Endothelial cell of umbilical vein (primary cell): ENCODE data around the gene SYTL1. TPM values are rescaled to one million over a fixed set of nuclear protein-coding genes. Genes with fewer than 3 reads are reported as not detected.

ENCODE experiments used
- BruUV-seq: library from RNA; stranded (reverse); fragments of 400-500 nt; replicated peaks from 2 replicates; lab custom pipeline; 2021; lab: Mats Ljungman, UMichigan
- CTCF ChIA-PET: fragments of 300-600, 350-600 bp; sonication (Branson Sonifier 250); formaldehyde crosslinking; loops from one replicate; lab custom pipeline; 2021; ENCODE audit warnings: antibody characterized with exemption, inconsistent platforms; lab: Charles Lee
- POLR2A ChIA-PET: fragments of 300-600, 350-600 bp; sonication (Branson Sonifier 250); formaldehyde crosslinking; loops from one replicate; lab custom pipeline; 2021; ENCODE audit warnings: antibody characterized with exemption, inconsistent platforms; lab: Charles Lee
- DNase-seq: peaks from one replicate; pipeline ENCODE4 v3.0.0-alpha.2; 2011; ENCODE audit warnings: low read depth, low spot score
- FAIRE-seq: peaks from 2 replicates; lab custom pipeline; 2011; peaks lifted over from hg19 to GRCh38; lab: Jason Lieb, UNC
- H2AFZ ChIP-seq: 2 replicates; pipeline ENCODE4 v1.6.0; 2012; ENCODE audit warnings: low read depth, low read length, control low read depth, inconsistent platforms
- H3K27ac ChIP-seq: 2 replicates; pipeline ENCODE4 v1.5.1; 2011; ENCODE audit warnings: low read depth, mild to moderate bottlenecking, control low read depth, low read length, moderate library complexity; ENCODE audit not compliant: insufficient read depth
- H3K27me3 ChIP-seq, 2 experiments: 2 replicates each; pipeline versions ENCODE4 v1.6.0 to v1.6.1; 2011; ENCODE audit warnings: low read length in 2 of 2, mixed read lengths in 1 of 2; ENCODE audit not compliant: control insufficient read depth in 2 of 2, insufficient read depth in 2 of 2
- H3K36me3 ChIP-seq, 2 experiments: 2 replicates in 1 of 2; 3 replicates in 1 of 2; pipeline ENCODE4 v1.5.1; 2011; ENCODE audit warnings: low read length in 2 of 2, mild to moderate bottlenecking in 1 of 2, moderate library complexity in 1 of 2; ENCODE audit not compliant: control insufficient read depth in 2 of 2, insufficient read depth in 2 of 2; ENCODE audit errors: extremely low read depth in 1 of 2
- H3K4me1 ChIP-seq: 3 replicates; pipeline ENCODE4 v1.5.1; 2011; ENCODE audit warnings: mild to moderate bottlenecking, low read length; ENCODE audit not compliant: control insufficient read depth, insufficient read depth; ENCODE audit errors: extremely low read depth
- H3K4me2 ChIP-seq: 2 replicates; pipeline ENCODE4 v1.6.1; 2011; ENCODE audit warnings: low read length, control low read depth, mixed read lengths; ENCODE audit not compliant: insufficient read depth
- H3K4me3 ChIP-seq, 3 experiments: fragments of 200-600 bp in 1 of 3; sonication (generic), shearing (Covaris generic) in 1 of 3; replicated peaks in 1 of 3; 2 replicates each; pipeline ENCODE4 v1.5.1; 2011 to 2016; ENCODE audit warnings: control low read depth in 3 of 3, low read length in 3 of 3, mild to moderate bottlenecking in 2 of 3, inconsistent platforms in 1 of 3, low read depth in 1 of 3, moderate library complexity in 1 of 3; ENCODE audit not compliant: insufficient read depth in 1 of 3
- H3K79me2 ChIP-seq: 2 replicates; pipeline ENCODE4 v1.6.0; 2012; ENCODE audit warnings: low read length, inconsistent platforms; ENCODE audit not compliant: control insufficient read depth, insufficient read depth
- H3K9ac ChIP-seq: replicated peaks from 2 replicates; pipeline ENCODE3; 2011; ENCODE audit warnings: low read length, control low read depth; ENCODE audit not compliant: insufficient read depth; ENCODE audit errors: extremely low read depth
- H3K9me1 ChIP-seq: replicated peaks from 3 replicates; pipeline ENCODE4 v1.6.0; 2011; ENCODE audit warnings: mild to moderate bottlenecking, low read length; ENCODE audit not compliant: control insufficient read depth, insufficient read depth; ENCODE audit errors: extremely low read depth
- H3K9me3 ChIP-seq: replicated peaks from 2 replicates; pipeline ENCODE4 v1.5.1; 2012; ENCODE audit warnings: low read length, inconsistent platforms; ENCODE audit not compliant: control insufficient read depth, insufficient read depth
- H4K20me1 ChIP-seq: replicated peaks from 2 replicates; pipeline ENCODE3; 2011; ENCODE audit warnings: mild to moderate bottlenecking, low read length; ENCODE audit not compliant: control insufficient read depth, insufficient read depth; ENCODE audit errors: extremely low read depth
- EZH2 ChIP-seq: IDR thresholded peaks from 2 replicates; pipeline ENCODE4 v1.6.1; 2012; ENCODE audit warnings: borderline replicate concordance, low read depth, mild to moderate bottlenecking, moderate library complexity, low read length, inconsistent platforms; ENCODE audit not compliant: severe bottlenecking
- FOS ChIP-seq: IDR thresholded peaks from 2 replicates; pipeline ENCODE4 v1.6.1; 2011; ENCODE audit warnings: mild to moderate bottlenecking, low read length, moderate library complexity, borderline replicate concordance; ENCODE audit not compliant: insufficient read depth
- GATA2 ChIP-seq: IDR thresholded peaks from 2 replicates; pipeline ENCODE4 v1.7.0; 2011; ENCODE audit warnings: low read depth, mild to moderate bottlenecking, moderate library complexity, mixed read lengths, low read length; ENCODE audit not compliant: insufficient read length, insufficient read depth
- MYC ChIP-seq: IDR thresholded peaks from one replicate; pipeline ENCODE4 v1.6.1; 2011; ENCODE audit warnings: mild to moderate bottlenecking, low read depth, low read length
- POLR2A ChIP-seq: IDR thresholded peaks from 2 replicates; pipeline ENCODE4 v1.6.1; 2012; ENCODE audit warnings: low read depth, mild to moderate bottlenecking, control low read depth, low read length
- POLR2AphosphoS5 ChIP-seq: IDR thresholded peaks from 2 replicates; pipeline ENCODE4 v1.6.1; 2012; ENCODE audit warnings: low read depth, mild to moderate bottlenecking, control low read depth, low read length, moderate library complexity; ENCODE audit not compliant: insufficient read depth
- dilution Hi-C: fragments of 300-500 bp; cut with MboI; formaldehyde crosslinking; loops from one replicate; pipeline ENCODE4 v1.15.0; 2019; ENCODE audit warnings: low sequenced_read_pairs; ENCODE audit not compliant: extremely low pct_ligation_motif_present
- intact Hi-C: fragments of 100-400 bp; cut with micrococcal nuclease; formaldehyde crosslinking; loops from one replicate; pipeline ENCODE4 v1.10.0; 2022
- polyA plus RNA-seq, 4 experiments: library from polyadenylated mRNA; depleted of rRNA in 3 of 4; stranded (reverse) in 3 of 4; unstranded in 1 of 4; fragments of >200 nt; gene quantifications; 2 replicates each; pipeline versions ENCODE4 v1.2.1 to v1.2.3, GENCODE V29; 2011 to 2012; ENCODE audit warnings: missing spikeins in 1 of 4
- total RNA-seq: library from RNA; stranded (reverse); gene quantifications from 2 replicates; pipeline ENCODE4 v1.2.3, GENCODE V29; 2021
- TF ChIP-seq, protein P1 (sequence below): IDR thresholded peaks from 2 replicates; pipeline ENCODE4 v1.6.1; 2011; ENCODE audit not compliant: insufficient read depth, insufficient read length
- TF ChIP-seq, protein P2 (sequence below), 2 donors: IDR thresholded peaks; 1 replicate in 1 of 2; 2 replicates in 1 of 2; pipeline ENCODE4 v1.5.1; 2011; ENCODE audit warnings: low read length in 2 of 2, mild to moderate bottlenecking in 2 of 2, moderate library complexity in 2 of 2, control low read depth in 1 of 2, inconsistent platforms in 1 of 2, low read depth in 1 of 2; ENCODE audit not compliant: insufficient read depth in 1 of 2; ENCODE audit errors: extremely low read depth in 1 of 2

Gene SYTL1
- total and polyA plus RNA-seq, 2 donors (not counting 3 experiments of a cell fraction or from before 2014, with no cell fraction given), result 0.04 TPM; not detected in 1

- H3K4me3 ChIP-seq, result no peak overlapping the region
- DNase-seq, result no peak
- no peak overlapping the region for H3K9ac ChIP-seq
- no peaks in the 10 kb centered on the region for H3K9me3 ChIP-seq
- H3K79me2 ChIP-seq, result peaks cover 25% of the 10 kb centered on the region
- H2AFZ ChIP-seq, result no peak overlapping the region
- H3K27me3 ChIP-seq, result no peaks in the 10 kb centered on the region
- BruUV-seq, result no TSS peak
- H3K4me2 ChIP-seq, result no peak overlapping the region
- intact Hi-C loops (loop anchor here (1.0 kb wide), 2 partner anchors 10 to 63 kb away; partner anchors contain the start of gene TMEM222), dilution Hi-C loops (no loop called here)
- no peaks in the 10 kb centered on the region for H3K4me1 ChIP-seq
- TF ChIP-seq, protein P1, sequence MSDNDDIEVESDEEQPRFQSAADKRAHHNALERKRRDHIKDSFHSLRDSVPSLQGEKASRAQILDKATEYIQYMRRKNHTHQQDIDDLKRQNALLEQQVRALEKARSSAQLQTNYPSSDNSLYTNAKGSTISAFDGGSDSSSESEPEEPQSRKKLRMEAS, result no peak
- TF ChIP-seq GATA2, result no peak
- TF ChIP-seq, protein P2, sequence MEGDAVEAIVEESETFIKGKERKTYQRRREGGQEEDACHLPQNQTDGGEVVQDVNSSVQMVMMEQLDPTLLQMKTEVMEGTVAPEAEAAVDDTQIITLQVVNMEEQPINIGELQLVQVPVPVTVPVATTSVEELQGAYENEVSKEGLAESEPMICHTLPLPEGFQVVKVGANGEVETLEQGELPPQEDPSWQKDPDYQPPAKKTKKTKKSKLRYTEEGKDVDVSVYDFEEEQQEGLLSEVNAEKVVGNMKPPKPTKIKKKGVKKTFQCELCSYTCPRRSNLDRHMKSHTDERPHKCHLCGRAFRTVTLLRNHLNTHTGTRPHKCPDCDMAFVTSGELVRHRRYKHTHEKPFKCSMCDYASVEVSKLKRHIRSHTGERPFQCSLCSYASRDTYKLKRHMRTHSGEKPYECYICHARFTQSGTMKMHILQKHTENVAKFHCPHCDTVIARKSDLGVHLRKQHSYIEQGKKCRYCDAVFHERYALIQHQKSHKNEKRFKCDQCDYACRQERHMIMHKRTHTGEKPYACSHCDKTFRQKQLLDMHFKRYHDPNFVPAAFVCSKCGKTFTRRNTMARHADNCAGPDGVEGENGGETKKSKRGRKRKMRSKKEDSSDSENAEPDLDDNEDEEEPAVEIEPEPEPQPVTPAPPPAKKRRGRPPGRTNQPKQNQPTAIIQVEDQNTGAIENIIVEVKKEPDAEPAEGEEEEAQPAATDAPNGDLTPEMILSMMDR (IDR thresholded peaks at IDR 0.05; ENCODE audit: extremely low read depth in 1 of 2, insufficient read depth in 1 of 2, low read depth in 1 of 2, low read length in 2 of 2), result no peak
- no peak for TF ChIP-seq FOS
- no peak for TF ChIP-seq POLR2A
- no peak for TF ChIP-seq MYC
- TF ChIP-seq POLR2AphosphoS5, result no peak
- TF ChIP-seq EZH2, result no peak
- ChIA-PET POLR2A (no interaction called here), CTCF (interaction anchor here (1.2 to 2.5 kb wide), 23 partner anchors 9 to 286 kb away, joined by 3 to 57 read pairs (median 11); partner anchors contain the start of genes MAP3K6 and SYTL1)
- peaks cover 2% of the 10 kb centered on the region for H4K20me1 ChIP-seq
- no peak overlapping the region for H3K27ac ChIP-seq
- H3K36me3 ChIP-seq, result peaks cover 5 to 48% of the 10 kb centered on the region in 2 experiments
- FAIRE-seq, result no peak
- no peaks in the 10 kb centered on the region for H3K9me1 ChIP-seq
These were observed 9.9 kb upstream of the SYTL1 start for GRCh38 chr1:27331922-27332321.
